NK-92 (cell line): ENCODE results near the gene TARM1.

ENCODE experiments used
- DNase-seq: peaks from one replicate; lab custom pipeline; 2025; ENCODE audit not compliant: unreplicated experiment; lab: John Stamatoyannopoulos, UW

TARM1 gene

DNA sequence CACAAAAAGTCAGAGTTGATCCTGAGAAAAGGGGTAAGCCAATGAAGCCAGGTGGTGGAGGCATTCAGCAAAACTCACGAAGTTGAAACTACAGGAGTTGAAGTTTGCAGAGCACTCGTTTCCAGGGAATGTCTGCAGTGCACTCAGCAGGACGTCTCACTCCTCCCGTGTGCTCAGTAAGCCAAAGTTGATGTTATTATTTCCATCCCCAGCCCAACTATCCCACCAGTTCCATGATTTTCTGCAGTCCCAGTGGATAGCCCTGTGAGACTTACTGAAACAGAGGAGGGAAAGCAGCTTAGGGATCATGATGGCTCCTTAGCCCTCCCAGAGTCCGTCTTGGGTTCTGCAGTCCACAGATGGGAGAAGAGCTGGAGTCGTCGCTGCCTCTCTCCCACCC is at the start of gene TARM1:
Gene TARM1 (minus strand): TSS at position 334 of the 400 bp plus-strand sequence. CDS start 25 bp downstream, at position 309.
- DNase-seq = no peak

DNA sequence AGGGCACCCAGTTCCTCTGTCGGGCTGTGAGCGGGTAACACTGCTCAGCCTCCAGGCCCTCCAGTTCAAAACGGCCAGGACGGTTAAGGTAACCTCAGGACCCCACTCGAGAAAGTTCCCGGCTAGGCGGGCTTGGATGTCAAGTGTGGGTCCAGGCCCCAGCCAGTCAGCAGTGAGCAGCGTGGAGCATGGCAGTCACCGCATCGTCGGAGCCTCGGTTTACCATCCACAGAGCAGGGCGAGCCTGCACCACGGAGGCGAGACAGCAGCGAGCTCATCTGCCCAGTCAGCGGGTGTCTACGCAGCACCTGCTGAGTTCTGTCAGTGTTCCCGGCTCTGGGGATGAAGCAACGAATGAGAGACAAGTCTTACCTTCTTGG is 48.4 kb upstream of the TARM1 start:
- DNase-seq = no peak

DNA sequence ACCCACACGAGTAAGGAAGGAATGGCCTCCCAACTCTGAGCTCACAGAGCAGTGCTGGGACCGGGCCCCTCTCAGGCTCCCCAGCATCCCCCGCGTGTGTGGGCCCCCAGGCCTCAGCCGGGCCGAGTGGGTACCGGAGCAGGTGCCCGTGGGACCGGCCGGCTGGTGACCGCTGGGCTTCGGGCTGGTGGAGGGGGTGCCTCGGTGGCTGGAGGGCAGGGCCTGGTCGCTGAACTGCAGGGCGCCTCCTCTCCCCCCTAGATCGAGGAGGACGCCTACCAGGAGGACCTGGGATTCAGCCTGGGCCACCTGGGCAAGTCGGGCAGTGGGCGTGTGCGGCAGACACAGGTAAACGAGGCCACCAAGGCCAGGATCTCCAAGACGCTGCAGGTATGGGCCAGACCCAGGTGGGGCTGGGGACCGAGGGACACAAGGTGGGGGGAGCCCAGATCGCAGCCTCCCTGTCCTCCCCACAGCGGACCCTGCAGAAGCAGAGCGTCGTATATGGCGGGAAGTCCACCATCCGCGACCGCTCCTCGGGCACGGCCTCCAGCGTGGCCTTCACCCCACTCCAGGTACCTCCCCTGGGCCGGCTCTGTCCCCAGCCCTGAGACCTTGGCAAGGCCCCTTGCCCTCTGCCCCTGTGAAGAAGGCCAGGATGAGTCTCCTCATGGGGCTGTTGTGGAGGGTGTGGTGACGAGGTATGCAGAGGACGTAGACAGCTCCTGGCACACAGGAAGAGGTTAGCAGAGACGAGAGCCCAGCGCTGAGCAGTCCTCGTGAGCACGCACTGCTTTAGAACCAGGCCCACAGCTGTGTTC is 47.8 kb upstream of the TARM1 start:
- DNase-seq = no peak

DNA sequence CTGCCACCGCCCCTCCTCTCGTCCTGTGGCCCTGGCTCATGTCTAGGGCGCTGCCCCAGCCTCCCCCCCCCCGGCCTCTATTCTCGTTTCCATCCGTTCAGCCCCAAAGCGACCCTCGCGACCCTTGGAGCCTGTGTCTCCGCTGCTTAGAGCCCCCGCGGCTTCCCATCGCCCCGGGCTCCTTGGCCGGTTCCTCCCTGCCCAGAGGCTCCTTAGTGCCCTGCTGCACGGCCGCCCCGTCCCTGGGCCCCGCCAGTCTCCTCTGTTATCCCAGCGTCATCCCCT is 47.2 kb upstream of the TARM1 start:
- no peak for DNase-seq

DNA sequence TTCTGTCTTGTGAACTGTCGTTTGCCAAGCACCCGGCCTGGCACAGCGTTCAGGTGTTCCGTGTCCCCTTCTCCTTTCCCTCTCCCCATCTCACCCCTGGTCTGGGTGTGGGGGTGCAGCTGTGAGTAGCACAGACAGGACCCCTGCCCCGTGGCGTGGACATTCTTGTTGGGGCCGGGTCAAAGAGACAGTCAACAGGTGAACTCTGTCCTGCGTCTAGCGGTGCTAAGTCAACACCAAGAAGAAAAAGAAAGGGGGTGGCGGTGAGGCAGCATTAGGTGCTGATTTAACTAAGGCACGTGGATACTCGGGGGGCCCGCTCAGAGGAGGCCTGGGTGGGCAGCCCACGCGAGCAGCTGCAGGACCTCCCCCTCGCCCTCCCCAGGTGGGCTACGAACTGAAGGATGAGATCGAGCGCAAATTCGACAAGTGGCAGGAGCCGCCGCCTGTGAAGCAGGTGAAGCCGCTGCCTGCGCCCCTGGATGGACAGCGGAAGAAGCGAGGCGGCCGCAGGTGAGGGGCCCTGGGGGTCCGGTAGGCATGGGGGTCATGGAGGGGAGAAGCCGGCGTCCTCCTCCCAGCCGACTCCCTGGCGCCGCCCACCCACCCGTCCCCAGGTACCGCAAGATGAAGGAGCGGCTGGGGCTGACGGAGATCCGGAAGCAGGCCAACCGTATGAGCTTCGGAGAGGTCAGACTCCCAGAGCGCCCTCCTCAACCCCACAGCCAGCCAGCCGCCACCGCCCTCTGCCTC is 46.7 kb upstream of the TARM1 start:
- DNase-seq = no peak

DNA sequence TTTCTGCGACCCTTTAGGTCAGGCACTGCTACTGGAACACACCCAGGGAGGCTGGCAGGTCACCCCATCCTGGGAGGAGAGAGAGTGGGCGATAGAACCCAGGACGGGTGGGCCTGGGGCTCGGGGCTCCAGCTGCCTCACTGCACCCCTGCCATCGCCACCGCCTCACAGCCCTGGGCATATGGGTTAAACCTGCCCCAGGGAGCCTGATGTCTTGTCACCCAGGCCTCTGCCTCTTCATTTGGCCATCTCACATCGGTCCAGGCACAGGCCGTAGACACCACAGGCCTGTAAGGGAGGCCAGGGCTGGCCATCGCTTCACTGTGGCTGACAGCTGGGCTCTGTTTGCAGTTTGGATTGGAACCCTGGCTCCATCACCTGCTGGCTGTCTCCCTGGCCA is 44.5 kb upstream of the TARM1 start:
- DNase-seq = no peak

DNA sequence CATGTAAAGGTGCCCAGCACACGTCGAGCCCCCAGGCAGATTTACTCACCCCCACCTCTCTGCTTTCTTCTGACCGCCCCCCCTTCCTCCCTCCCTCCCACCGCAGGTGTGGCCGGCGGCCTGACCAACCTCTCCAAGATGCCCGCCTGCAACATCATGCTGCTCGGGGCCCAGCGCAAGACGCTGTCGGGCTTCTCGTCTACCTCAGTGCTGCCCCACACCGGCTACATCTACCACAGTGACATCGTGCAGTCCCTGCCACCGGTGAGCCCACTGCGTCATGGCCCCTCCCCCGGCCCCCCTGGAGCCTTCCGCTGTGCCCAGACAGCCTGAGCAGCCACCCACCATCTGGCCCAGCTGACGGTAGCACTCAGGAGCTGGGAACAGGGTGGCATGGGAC is 43.2 kb upstream of the TARM1 start:
- DNase-seq = no peak

DNA sequence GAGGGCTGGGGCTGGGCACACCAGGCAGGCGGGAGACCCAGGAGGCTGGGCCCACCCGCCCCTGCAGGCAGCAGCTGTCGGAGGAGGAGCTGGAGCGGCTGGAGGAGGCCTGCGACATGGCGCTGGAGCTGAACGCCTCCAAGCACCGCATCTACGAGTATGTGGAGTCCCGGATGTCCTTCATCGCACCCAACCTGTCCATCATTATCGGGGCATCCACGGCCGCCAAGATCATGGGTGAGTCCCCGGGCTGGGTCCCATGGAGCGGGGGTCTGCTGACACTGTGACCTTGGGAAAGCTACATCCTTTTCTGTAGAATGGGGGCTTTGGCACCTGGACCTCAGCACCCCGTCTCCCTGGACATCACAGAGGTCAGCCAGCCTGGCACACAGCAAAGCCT is 42.5 kb upstream of the TARM1 start:
- no peak for DNase-seq

DNA sequence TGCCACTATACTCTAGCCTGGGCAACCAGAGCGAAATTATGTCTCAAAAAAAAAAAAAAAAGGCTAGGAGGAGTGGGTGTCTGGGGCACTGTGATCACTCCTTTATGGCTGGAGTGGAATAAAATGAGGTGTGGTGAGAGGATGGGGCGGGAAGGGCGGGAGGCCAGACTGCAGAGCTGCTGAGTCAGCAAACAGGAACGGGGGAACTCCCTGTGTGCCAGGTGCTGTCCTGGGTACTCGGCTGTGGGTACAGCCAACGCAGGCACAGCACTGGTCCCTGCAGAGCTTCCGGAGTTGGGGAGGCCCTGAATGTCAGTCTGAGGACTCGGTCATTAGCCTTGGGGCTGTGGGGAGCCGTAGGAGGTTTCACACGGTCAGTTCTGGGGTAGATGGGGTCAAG is 40.1 kb upstream of the TARM1 start:
- no peak for DNase-seq

DNA sequence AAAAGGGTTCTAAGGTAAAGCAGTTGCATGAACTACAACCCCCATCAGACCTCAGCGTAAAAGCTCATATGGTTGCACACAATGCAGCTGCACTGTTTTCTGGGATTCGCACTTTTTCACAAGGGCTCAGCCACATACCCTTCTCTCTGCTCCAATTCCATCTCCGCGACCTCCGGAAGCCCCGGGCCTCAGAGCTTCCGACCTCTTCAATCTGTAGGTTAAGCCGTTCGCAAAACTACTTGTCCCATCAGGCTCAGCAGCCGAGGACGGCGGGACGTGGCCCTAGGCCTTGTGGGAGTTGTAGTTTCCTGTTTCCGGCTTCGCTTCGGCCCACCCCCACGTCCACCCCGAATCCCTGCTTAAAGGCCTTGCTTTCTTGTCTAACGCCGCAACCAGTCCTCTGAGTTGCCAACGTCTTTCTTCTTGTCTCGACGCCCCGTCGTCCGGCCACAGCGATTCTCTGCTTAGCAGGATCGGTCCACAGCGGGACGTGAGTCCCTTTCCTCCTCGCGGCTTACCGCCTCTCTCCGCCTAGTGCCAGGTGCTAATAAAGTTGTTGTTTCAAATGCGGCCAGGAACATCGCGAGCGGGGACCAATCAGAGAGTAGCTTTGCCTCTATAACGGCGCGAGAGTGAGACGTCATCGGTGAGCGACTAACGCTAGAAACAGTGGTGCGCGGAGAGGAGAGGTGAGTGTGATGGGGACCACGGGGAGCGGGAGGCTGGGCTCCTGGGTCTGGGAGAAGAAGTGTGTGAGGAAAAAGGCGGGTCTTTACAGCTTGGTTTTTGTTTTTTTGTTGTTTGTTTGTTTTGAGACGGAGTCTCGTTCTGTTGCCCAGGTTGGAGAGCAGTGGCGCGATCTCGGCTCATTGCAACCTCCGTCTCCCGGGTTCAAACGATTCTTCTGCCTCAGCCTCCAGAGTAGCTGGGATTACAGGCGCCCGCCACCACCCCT is 34.2 kb upstream of the TARM1 start, which contains the start of the genes PRPF31 and TFPT:
Gene PRPF31 (plus strand): TSS at position 646 of the 955 bp plus-strand sequence. CDS start 2,525 bp downstream, outside the sequence.
Gene TFPT (minus strand): TSS at position 549 of the 955 bp plus-strand sequence. CDS start 388 bp downstream, at position 161.
- peak; percentile 76 for DNase-seq

DNA sequence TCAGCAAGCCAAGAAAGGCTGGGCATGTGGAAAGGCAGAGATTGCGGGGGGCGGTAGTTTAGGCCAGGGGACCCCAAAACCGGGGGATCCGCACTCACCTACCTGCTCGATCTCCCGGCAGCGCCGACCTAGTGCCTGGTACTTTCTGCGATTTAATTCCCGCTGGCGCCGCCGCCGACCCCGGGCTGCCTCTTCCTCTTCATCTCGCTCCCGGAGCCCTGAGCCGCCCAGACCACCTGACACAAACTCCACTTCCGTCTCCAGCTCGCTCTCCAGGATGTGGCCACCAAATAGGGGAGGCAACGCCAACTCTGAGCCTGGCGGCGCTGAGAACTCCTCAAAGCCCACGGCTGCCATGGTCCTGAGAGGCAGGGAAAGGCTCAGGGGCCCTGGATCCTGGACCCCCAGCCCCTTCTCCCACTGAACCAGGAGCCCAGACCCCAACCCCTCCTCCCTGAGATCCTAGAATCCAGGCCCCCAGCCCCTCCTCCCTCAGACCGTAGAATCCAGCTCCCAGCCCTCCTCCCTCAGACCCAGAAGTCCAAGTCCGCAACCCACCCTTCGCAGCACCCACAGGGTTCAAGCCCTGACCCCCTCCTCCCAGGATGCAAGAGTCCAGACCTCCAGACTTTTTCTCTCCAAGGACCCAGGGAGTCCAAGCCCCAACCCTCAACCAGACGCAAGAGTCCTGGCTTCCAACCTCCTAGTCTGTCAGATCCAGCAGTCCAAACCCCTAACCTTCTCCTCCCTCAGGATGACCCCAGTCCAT is 33.4 kb upstream of the TARM1 start:
- no peak for DNase-seq

DNA sequence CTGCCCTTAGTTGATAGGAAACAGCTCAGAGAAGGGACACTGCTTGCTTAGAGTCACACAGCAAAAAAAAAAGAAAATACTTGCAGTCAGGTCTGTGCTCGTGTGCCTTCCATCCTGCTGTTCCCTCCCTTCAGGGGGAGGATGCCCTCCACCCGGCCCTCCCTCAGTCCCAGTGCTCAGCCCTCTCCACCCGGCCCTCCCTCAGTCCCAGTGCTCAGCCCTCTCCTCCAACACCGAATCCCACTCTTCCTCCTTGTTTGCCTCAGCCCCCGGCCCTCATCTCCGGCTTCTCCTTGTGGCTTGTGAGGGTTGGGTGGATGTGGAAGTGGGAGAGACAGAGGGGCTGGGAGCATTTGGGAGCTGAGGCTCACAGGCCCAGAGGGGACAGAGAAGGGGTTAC is 28.5 kb upstream of the TARM1 start:
- no peak for DNase-seq

DNA sequence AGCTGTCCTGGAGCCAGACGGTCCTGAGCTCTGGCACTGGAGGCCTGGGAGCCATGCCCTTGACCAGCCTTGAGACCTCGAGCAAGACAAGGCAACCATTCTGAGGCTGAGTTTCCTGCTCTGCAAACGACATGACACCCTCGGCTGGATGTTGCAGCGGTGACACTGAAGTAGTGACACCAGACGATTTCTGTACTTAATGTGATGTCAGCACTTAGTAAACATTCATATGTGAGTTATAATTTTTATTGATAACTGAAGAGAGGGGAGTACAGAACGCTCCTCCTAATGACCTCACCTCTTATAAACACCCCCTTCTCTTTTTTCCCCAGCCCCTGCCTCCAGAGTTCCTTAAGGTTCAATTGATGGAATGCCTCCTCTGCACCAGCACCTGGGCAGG is 27.3 kb upstream of the TARM1 start:
- no peak for DNase-seq

DNA sequence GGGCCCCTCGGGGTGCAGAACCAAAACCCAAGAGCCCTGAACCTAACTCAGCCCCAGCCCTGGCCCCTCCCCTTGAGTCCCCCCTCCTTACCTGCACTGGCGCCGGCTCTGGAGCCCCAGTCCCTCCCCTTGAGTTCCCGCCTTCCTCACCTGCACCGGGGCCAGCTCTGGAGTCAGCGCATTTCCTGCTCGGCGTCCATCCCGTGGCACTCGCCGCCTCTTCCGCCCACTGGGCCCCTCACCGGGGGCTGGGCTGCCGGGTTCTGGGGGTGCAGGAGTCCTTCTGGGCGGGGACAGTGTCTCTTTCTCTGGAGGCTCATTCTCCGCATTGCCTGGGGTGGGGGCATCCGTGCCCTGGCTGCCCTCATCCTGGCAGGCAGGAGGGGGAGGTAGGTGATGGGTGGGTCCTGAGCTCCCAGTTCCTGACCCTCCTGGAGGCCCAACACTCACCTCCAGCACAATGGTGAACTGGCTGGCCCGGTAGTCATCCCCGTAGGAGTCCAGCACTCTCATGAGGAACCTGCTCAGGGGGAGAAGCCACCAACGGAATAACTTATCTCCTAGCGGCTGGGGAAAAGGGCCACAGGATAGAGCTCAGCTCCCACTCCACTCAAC is 26.8 kb upstream of the TARM1 start:
- no peak for DNase-seq

DNA sequence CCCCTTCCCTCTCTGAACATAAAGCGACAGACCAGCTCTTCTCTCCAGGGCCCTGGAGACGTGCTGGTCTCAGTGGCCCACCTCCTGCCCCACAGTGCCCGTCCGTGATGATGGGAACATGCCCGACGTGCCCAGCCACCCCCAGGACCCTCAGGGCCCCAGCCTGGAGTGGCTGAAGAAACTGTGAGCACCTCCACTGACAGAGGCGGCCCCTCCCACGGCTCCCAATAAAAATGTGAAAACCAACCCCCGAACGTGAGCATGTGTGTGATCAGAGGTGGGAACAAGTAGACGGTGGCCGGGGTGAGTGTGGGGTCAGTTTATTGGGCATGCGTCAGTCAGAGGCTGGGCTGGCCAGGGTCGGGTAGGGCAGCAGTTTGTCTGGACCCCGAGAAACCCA is 25.6 kb upstream of the TARM1 start:
- no peak for DNase-seq

DNA sequence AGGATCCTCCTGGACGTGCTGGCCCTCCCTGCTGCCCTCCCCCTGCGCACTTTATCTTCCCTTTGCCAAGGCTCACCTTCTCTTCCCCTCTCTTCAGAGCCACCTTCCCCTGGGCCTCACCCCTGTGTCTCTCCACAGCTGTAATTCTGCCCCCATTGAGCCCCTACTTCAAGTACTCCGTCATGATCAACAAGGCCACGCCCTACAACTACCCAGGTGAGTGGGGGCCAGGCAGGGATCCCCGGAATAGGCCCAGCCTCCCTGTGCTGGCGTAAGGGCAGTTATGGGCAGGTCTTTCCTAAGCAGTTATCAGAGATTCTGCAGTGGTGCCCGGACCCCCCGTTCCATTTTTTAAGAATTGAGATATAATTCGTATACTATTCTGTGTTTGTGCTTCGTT is 24.6 kb upstream of the TARM1 start:
- no peak for DNase-seq

DNA sequence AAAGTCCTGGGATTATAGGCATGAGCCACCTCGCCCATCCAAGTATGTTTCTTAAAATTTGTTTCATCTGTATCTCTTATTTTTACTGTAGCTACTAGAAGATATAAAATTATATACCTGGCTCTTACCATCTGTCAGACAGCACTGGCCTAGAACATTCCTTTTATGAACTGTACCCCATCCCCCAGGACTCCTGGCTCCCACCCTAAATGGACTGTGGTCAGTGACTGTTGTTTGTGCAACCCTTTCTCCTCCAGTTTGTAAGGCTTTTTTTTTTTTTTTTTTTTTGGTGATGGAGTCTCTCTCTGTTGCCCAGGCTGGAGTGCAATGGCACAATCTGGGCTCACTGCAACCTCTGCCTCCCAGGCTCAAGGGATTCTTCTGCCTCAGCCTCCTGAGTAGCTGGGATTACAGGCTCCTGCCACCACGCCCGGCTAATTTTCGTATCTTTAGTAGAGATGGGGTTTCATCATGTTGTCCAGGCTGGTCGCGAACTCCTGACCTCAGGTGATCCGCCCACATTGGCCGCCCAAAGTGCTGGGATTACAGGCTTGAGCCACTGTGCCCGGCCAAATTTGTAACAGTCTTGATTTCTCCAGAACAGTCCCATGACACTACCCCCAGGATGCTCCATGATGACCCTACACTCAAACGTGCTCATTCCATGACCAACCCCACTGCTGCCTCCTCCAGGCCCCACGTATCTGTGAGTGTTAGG is 24.0 kb upstream of the TARM1 start:
- no peak for DNase-seq

DNA sequence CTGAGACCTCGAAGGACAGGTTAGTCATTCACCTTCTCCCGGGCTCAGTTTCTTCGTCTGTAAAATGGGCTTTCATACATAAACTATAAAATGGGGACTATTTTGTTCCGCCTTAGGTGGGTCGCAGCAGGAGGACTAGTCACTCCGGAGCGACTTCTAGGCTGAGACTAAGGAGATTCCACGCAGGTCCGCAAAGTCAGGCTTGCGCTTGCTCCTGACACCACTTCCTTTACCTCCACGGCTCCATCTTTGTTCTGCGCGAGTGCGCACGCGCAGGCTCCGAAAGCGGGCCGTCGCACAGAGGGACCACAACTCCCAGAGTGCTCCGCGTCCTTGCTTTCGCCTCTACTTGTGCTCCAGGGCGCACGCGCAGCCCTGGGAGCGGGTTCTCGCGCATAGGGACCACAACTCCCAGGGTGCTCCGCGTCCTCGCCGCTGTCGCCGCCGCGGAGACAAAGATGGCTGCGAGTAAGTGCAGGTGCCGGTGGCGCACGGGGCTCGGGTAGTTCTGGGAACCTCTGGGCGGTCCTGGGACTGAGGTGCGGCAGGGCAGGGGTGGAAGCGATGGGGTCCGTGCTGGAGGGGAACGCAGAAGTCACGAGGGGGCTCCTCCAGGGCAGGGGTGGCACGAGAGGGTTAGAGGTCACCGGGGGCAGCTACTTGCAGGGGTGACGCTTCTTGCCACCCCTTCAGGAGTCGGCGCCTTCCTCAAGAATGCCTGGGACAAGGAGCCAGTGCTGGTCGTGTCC is 21.4 kb upstream of the TARM1 start, which contains the start of gene NDUFA3:
Gene NDUFA3 (plus strand): TSS at position 435 of the 749 bp plus-strand sequence. CDS start 24 bp downstream, at position 459.
- peak; percentile 88 for DNase-seq

DNA sequence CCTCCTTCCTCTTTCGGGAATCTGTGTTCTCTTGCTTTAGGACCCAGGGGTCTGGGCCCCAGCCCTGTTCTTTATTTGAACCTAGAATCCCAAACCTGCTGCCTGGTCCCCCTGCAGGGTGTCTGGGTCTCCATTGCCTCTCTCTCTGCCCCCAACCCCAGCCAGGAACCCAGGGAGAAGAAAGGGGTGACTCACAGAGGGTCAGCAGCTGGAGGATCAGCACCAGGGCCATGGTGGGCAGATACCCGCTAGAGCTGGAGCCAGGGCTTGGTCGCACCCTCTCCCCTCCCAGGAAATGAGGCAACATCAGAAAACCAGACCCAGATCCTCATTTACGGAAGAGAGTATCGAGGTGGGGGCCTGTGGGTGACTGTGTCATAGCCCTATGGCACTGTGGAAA is 19.4 kb upstream of the TARM1 start, which contains the start of gene OSCAR:
Gene OSCAR (minus strand): TSS at position 243 of the 400 bp plus-strand sequence. CDS start 11 bp downstream, at position 232.
- no peak for DNase-seq
